BJ (cell line): Measurements from ENCODE around the gene ALG3. TPM values are rescaled to one million over a fixed set of nuclear protein-coding genes. Genes with fewer than 3 reads are reported as not detected.

Source experiments
- CTCF ChIA-PET: fragments of 350-600 bp; formaldehyde crosslinking; extraction: SDS; loops from one replicate; lab custom pipeline; 2021; ENCODE audit warnings: antibody characterized with exemption, inconsistent platforms; lab: Yijun Ruan, JAX
- POLR2A ChIA-PET: fragments of 300-600 bp; sonication (Branson Sonifier 250); formaldehyde crosslinking; extraction: SDS; loops from one replicate; lab custom pipeline; 2021; ENCODE audit warnings: antibody characterized with exemption; lab: Charles Lee
- DNase-seq: peaks from one replicate; pipeline ENCODE4 v3.0.0-alpha.2; 2011; ENCODE audit warnings: low read depth
- H3K27me3 ChIP-seq: 2 replicates; pipeline ENCODE4 v1.6.0; 2011; ENCODE audit warnings: low read length; ENCODE audit not compliant: control insufficient read depth, insufficient read depth
- H3K36me3 ChIP-seq: 2 replicates; pipeline ENCODE4 v1.5.1; 2011; ENCODE audit warnings: low read length; ENCODE audit not compliant: control insufficient read depth, insufficient read depth
- H3K4me3 ChIP-seq: 2 replicates; pipeline ENCODE4 v1.5.1; 2011; ENCODE audit warnings: low read depth, mild to moderate bottlenecking, control low read depth, low read length
- polyA plus RNA-seq: library from polyadenylated mRNA; depleted of rRNA; stranded (reverse); fragments of >200 nt; gene quantifications from 2 replicates; pipeline ENCODE4 v1.2.3, GENCODE V29; 2011
- TF ChIP-seq, protein P1 (sequence below): IDR thresholded peaks from 2 replicates; pipeline ENCODE4 v1.5.1; 2011; ENCODE audit warnings: low read depth, mild to moderate bottlenecking, control low read depth, inconsistent platforms, low read length, moderate library complexity; ENCODE audit not compliant: insufficient read depth

Gene ALG3
- polyA plus RNA-seq, 1 experiment, result 68.9 TPM

DNA sequence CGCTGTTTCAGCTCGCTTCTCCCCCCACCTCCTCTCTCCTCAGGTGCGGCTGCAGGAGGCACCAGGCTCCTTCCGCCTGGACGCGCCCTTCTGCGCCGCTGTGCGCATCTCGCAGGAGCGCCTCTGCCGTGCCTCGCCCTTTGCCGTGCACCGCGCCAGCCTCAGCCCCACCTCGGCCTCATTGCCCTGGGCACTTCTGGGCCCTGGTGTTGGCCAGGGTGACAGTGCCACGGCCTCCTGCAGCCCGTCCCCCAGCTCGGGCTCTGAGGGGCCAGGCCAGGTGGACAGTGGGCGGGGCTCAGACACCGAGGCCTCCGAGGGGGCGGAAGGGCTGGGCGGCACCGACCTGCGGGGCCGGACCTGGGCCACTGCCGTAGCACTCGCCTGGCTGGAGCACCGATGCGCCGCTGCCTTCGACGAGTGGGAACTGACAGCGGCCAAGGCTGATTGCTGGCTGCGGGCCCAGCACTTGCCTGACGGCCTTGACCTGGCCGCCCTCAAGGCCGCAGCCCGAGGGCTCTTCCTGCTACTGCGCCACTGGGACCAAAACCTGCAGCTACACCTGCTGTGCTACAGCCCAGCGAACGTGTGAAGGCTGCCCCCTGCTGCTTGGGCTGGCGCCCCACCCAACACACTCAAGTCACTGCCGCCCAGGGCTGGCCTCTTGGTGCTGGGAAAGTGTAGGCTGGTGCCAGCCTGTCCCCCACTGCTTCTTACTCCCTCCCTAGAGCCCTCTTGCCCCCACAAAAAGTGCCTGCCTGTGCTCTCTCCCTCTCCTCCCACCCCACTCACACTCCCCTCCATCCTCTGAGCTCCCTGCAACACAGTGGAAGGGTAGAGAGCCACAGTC is 7.1 kb downstream of the ALG3 start:
- H3K36me3 ChIP-seq, result peaks cover 23% of the 10 kb centered on the region
- H3K4me3 ChIP-seq, result no peak overlapping the region
- POLR2A ChIA-PET, result interaction anchor here (0.5 kb wide), 1 partner anchor 58 kb away, joined by 3 read pairs; no protein-coding TSS in a partner anchor
- TF ChIP-seq, protein P1, sequence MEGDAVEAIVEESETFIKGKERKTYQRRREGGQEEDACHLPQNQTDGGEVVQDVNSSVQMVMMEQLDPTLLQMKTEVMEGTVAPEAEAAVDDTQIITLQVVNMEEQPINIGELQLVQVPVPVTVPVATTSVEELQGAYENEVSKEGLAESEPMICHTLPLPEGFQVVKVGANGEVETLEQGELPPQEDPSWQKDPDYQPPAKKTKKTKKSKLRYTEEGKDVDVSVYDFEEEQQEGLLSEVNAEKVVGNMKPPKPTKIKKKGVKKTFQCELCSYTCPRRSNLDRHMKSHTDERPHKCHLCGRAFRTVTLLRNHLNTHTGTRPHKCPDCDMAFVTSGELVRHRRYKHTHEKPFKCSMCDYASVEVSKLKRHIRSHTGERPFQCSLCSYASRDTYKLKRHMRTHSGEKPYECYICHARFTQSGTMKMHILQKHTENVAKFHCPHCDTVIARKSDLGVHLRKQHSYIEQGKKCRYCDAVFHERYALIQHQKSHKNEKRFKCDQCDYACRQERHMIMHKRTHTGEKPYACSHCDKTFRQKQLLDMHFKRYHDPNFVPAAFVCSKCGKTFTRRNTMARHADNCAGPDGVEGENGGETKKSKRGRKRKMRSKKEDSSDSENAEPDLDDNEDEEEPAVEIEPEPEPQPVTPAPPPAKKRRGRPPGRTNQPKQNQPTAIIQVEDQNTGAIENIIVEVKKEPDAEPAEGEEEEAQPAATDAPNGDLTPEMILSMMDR, result peak; percentile 53
- no peaks in the 10 kb centered on the region; the same call in 1 of the 2 replicates for H3K27me3 ChIP-seq
- CTCF ChIA-PET, result interaction anchor here (1.2 to 6.4 kb wide), 9 partner anchors 8 to 349 kb away, joined by 3 to 54 read pairs (median 5); partner anchors contain the start of genes ABCC5, CAMK2N2 and VWA5B2
- DNase-seq, result no peak

DNA sequence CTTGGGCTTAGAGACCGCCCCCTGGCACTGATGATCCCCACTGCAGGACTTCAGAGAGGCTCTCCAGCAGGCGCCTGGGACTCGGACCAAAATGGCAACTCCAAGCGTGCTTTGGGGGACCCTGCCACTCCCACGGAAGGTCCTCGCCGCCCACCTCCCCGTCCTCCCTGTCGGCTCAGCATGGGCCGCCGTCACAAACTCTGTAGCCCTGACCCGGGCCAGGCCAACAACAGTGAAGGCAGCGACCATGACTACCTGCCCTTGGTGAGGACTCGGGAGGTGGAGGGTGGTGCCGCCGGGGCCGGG is 7.7 kb downstream of the ALG3 start:
- no peak for DNase-seq
- CTCF ChIA-PET, result interaction anchor here (1.1 to 6.4 kb wide), 6 partner anchors 9 to 223 kb away, joined by 3 to 54 read pairs (median 4); partner anchors contain the start of genes ABCC5, CAMK2N2 and VWA5B2
- TF ChIP-seq, protein P1, result no peak
- Histone ChIP-seq H3K4me3 (no peak overlapping the region), H3K27me3 (no peaks in the 10 kb centered on the region; the same call in 1 of the 2 replicates), H3K36me3 (peaks cover 23% of the 10 kb centered on the region)
- POLR2A ChIA-PET, result no interaction called here

DNA sequence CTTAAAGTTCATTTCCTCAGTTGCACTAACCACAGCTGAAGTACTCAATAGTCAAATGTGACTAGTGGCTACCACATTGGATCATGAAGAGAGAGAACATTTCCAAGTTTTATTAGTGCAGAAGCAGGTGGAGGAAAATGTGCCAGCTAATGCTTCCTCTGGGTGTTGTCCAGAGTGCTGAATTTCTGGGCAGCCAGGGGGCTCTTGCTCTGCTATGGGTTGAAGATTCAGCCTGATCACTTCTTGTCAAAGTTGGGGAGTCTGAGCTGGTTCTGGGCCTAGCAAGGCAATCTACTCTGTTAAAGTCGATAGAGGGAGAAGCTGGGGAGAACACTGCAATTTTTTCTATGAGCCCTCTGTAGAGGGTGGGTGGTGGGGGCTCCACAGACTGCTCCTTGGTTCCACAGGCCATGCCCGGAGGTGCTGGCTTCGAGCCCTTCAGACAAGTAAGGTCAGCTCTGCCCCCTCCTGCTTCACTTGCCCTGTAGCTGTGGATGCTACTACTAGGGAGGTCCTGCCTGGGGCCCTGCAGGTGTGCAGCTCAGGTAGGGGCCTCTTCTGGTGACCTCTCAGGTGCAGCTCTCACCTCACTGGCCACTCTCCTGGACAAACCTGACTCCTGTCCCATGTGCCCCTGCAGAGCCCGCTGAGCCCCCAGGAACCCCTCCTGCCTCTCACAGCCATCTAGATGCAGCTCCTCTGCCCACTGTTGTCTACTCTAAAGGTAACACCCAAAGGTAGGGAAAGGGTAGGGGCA is 8.2 kb downstream of the ALG3 start:
- POLR2A ChIA-PET, result no interaction called here

DNA sequence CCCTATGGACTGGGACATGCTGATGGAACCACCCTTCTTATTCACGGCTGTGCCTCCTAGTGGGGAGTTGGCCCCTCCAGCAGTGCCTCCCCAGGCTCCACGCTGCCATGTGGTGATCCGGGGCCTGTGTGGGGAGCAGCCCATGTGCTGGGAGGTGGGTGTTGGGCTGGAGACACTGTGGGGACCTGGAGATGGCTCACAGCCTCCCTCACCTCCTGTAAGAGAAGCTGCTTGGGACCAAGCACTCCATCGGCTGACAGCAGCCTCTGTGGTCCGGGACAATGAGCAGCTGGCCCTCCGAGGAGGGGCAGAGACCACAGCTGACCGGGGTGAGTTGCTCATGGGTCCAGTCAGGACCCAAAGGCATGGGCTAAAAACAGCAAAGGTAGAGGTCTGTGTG is 9.1 kb downstream of the ALG3 start:
- ChIA-PET POLR2A (no interaction called here), CTCF (interaction anchor here (0.6 to 6.4 kb wide), 6 partner anchors 10 to 112 kb away, joined by 3 to 54 read pairs (median 4); partner anchors contain the start of genes CAMK2N2 and VWA5B2)
- Histone ChIP-seq H3K27me3 (no peaks in the 10 kb centered on the region; the same call in 1 of the 2 replicates), H3K4me3 (no peak overlapping the region), H3K36me3 (peaks cover 14% of the 10 kb centered on the region)
- no peak for DNase-seq
- TF ChIP-seq, protein P1, result no peak

More for the DNA sequence above, 8.2 kb downstream of the ALG3 start:
- CTCF ChIA-PET, result interaction anchor here (0.7 to 6.4 kb wide), 8 partner anchors 9 to 223 kb away, joined by 3 to 54 read pairs (median 4); partner anchors contain the start of genes ABCC5, CAMK2N2 and VWA5B2
- H3K36me3 ChIP-seq, result peaks cover 23% of the 10 kb centered on the region
- TF ChIP-seq, protein P1, result no peak
- H3K27me3 ChIP-seq, result no peaks in the 10 kb centered on the region; the same call in 1 of the 2 replicates
- no peak for DNase-seq
- H3K4me3 ChIP-seq, result no peak overlapping the region

DNA sequence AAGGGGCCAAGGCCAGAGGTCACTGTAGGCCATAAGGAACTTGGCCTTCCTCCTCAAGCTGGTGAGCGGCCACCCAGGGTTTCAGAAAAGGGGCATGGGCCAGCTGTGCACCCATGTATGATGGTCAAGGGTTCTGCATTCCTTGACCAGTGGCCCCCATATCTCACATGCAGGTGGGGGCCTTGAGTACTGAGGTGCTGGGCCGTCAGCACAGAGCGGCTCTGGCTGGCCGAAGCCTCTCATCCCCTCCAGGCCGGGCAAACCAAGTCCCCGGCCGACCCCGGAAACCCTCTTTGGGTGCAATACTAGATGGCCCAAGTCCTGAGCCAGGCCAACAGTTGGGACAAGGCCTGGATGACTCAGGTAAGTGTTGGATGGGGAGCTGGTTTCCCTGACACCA is 9.5 kb downstream of the ALG3 start:
- no peak overlapping the region for H3K4me3 ChIP-seq
- TF ChIP-seq, protein P1, result no peak
- no peaks in the 10 kb centered on the region; the same call in 1 of the 2 replicates for H3K27me3 ChIP-seq
- ChIA-PET POLR2A (no interaction called here), CTCF (interaction anchor here (0.6 to 6.4 kb wide), 4 partner anchors 11 to 95 kb away, joined by 3 to 54 read pairs (median 4); partner anchors contain the start of gene VWA5B2)
- DNase-seq, result no peak
- peaks cover 10% of the 10 kb centered on the region for H3K36me3 ChIP-seq
